GM21825 (cell line): ENCODE measurements around the gene FBP1.
"Not testable (repeated sequence)": the region's sequence is repeated elsewhere in the genome, so short reads cannot be mapped to it uniquely, and the experiment has no call there.

Source experiments
- ATAC-seq: cut with Tn5 transposase; IDR thresholded peaks from one replicate; pipeline ENCODE4 v1.9.1; 2021; ENCODE audit warnings: mild to moderate bottlenecking, moderate library complexity; ENCODE audit not compliant: unreplicated experiment

Gene FBP1

DNA sequence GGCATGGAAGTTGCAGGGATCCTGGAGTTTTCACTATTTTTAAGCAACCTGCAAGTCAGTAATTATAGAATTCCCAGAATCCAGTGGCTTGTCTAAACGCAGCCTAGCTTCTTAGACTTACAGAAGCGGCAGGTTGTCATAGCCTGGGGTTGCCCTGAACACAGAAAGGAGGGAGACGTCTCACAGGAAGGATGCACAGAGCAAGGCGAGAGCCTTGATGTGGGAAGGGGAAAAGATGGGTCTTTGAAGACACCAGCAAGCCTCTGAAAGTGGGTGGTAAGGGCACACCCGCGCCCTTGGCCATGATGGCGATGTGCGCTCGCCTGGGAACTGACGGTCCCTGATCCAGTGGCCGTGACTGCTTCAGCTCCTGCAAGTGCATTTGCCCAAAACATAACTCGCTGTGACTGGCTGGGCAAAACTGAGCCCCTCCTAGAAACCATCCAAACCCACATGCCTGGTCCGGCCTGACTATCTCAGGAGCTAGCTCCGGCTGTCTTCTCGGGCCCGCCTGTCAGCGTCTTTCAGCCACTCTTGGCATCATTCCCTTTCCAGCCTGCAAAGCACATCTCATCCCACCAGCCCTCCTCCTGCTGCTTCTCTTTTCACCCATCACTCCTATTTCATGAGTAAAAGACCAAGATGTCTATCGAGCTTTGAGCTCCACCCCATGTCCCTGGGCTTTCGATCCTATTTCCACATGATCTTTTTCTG, 17.1 kb downstream of the FBP1 start:
- no peak for ATAC-seq

DNA sequence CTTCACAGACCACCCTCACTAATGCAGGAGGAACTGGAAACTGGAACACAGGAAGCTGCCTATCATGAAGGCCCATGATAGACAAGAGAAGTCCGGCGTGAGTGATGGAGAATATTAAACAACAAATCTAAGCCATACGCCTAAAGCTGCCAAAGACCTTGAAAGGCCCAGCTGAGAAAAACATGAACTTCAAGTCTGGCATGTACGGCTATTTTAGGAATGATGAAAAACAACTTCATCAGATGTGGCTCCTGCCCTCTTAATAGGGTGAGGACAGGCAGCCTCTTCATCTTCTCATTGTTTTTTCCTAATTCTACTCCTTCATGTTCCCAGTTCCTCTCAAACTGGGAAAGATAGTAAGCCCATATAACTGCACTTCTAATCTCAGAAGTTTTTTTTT, 20.3 kb downstream of the FBP1 start:
- no peak for ATAC-seq

DNA sequence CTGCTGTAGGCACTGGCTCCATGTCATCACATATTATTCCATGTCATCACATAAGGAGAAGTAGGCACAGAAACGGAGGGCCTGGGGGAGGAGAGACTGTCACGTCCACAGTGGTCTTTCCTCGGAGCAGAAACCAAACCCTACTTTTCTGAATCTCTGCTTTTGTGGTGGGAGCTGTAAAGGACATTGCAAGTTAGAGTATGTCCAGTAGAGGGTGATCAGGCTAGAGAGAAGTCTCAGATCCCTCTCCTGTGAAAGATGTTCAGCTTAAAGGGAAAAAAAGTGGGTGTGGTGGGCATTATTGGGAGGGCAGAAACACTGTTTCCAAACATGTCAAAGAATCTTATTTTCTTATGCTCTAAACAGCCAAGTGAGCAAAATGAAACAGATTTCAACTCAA, 26.3 kb downstream of the FBP1 start:
- no peak for ATAC-seq

DNA sequence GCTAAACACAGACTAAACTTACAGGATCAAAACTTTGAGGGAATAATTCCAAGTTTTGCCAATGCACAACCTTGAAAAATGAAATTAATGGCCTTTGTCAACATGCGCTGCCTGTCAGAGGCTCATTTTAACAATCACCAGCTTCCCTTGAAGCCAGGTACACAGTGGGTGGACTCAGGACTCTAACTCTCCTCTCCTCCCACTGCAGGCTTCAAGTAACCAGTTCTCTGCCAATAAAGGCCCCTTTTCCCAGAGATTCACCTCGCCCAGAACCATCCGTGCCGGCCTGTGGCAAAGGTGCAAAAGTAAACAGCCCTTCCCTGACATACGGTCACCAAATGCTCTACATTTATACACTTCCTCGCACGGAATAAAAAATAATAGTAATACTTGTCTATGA, 27.2 kb downstream of the FBP1 start:
- no peak for ATAC-seq

DNA sequence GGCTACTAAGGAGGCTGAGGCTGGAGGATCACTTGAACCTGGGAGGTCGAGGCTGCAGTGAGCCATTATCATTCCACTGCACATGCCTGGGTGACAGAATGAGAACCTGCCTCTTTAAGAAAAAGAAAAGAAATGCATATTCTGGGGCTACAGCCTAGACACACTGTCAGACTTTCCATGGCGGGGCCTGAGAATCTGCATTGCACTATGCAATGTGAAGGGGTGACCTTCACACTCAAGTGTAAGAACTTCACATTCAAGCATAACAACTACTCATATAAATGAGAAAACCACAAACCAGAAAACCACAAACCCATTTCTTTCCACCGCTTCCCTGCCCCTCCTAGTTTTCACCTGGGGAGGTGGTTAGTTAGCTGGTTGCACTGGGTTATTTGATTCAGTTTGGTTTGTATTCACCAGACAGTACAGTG, 27.7 kb downstream of the FBP1 start:
- ATAC-seq: no peak

DNA sequence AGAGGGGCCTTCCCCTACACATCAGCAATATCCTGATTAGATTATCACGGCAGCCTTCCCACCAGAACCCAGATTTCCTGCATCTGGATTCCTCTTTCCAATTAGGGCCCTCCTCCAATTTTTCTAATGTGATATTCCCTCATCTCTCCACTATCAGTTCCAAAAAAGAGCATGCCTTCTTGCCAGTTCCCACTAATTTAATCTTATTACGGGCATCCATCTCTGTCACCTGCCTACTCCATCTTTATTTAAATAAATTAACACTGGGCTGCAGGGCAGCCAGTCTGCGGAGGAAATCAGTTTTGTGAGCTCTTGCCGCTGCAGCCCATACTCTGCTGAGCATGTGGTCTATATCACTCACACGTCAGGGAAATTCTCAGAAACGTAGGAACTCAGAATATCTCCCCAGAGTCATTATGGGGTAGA, 29.1 kb downstream of the FBP1 start:
- ATAC-seq: no peak

DNA sequence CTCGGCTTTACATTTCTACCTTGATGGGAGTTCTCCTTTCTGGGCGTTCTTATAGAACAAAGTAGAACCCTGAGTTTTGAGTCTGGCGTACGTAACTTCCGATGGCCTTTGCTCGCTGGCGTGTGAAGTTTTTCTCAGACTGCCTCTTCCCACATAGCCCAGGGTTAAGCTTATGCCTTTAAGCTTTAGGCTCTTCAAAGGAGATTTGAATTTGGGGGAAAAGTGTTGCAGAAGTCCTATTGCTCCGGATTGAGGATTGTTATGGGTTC, 32.0 kb downstream of the FBP1 start:
- no peak for ATAC-seq

DNA sequence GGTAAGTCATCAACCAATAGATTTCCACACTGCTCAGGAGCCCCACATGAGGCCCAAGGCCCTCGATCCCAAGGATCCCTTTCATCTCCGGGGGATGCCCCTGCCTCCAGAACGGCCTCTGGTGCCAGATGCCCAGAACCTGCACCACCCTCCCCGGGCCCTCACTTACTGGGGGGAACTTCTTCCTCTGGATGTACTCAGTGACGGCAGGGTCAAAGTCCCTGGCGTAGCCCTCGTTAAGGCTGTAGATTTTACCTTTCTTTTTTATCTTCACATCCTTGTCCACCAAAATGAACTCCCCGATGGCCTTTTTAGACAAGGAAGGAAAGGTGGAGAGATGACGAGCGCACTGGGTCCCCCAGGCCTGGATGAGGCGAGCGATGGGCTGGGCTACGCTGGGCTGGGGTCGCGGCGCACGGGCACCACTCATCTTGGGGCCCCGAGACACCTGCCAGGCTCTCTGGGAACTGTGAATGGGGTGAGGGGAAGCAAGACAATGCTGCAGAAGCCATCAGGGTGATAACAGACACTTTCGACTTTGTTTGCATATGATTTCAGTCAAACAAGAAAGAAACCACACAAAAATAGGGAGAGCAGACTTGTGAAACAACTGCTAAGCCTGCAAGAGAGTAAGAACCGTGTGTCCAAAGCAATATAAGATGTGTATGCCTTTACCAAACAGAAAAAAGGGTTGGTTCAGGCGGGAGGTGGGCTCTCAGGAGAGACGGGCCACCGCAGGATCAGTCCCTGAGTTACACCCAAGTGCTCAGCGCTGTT, 32.5 kb downstream of the FBP1 start:
- ATAC-seq: no peak

DNA sequence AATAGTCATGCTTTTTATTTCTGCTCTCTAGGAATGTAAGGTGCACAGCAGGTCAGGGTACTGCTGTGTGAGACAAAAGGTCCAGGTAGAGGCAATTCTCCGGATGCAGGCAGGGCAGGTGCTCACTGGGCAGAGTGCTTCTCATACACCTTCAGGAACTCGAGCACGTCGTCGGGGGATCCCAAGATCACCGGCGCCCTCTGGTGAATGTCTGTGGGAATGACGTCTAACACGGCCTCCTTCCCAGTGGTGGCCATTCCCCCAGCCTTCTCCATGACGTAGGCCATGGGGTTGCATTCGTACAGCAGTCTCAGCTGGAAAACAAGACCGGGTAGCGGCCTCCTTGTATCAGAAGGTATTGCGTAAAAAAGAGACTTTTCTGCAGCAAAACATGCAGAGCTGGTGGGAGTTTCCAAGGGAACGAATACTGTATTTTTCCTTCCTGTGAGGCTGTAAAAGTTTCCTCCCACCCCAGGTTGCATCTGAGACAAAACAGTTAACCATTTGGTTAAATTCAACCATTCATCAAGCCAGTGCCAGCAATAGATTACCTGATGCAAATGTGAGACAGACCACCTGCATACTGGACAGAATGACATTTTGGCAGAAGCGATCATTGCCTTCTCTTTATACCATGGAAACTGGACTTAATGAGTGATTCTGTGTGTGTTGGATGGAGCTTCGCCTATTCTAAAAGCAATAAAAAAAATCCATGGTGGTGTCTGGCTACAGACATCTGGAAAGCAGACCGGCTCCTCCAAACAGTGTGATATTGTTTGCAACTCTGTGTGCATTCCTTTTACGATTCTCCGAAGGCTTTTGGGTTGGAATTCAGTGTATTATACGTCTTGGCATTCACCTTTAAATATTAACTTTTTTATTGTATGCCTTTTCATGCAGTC, 35.8 kb downstream of the FBP1 start:
- ATAC-seq: no peak

DNA sequence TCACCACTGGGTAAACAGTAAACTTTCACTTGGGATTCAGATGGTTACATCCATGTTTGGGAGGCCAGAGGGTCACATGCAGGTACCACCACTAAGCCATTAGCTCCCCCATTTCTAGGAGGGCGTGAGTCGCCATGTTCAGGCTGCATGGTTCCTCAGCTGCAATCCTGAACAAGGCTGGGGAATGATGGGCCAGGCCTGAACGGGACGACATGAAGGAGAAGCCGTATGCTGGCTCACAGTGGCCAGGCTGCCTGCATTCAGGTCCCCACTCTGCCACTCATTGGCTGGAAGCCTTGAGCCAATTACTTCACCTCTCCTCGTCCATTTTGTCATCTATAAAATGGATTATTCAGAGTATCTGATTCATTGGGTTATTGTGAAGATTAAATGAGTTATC, 36.7 kb downstream of the FBP1 start:
- ATAC-seq: no peak

DNA sequence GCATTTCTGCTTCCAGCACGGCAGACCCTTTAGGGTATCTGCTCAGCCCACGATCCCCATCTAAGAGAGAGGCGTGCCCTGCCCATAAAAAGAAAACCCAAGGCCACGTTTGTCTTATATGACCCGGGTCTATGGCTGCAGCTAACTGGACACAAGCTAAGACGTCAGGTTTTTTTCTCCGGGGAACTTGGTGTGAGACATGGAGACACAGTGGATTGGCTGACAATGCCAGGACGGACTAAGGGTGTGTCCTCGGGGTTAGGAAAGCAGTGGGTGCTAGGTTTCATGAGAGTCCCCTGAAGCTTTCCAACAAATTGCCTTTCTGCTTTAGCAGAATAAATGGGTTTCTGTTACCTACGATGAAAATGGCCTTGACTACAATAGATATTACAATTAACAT, 38.6 kb downstream of the FBP1 start:
- ATAC-seq: no peak

DNA sequence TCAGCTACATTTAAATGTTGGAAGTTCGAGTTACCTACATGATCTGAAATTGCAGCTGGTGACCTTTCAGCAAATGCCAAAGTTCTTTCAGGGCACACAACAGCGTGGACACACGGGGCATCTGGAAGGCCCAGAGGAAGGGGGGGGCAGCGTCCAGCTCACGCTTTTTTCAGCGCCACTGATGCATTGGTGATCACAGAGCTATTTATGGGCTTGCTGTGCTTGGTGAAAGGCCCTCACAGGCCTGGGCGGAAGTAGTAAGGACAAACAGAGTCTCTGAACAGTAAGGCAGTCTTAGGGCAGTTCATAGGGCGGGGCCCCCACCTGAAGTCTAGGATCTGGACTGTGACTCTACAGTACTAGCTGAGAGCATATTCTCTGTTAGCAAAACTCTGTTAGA, 39.1 kb downstream of the FBP1 start:
- ATAC-seq: no peak

DNA sequence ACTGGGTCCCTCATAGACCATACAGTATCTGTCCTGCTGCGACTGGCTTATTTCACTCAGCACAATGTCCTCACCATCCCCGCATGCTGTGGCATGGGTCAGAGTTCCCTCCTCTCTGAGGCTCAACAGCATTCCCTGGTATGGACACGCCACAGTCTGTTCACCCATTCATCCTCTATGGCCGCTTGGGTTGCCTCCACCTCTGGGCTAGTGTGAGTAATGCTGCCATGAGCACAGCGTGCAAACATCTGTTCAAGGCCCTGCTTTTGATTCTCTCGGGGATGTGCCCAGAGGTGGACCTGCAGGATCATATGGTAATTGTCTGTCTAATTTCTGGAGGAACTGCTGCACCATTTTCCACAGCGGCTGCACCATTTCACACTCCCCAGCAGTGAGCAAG, 40.2 kb downstream of the FBP1 start:
- no peak for ATAC-seq

DNA sequence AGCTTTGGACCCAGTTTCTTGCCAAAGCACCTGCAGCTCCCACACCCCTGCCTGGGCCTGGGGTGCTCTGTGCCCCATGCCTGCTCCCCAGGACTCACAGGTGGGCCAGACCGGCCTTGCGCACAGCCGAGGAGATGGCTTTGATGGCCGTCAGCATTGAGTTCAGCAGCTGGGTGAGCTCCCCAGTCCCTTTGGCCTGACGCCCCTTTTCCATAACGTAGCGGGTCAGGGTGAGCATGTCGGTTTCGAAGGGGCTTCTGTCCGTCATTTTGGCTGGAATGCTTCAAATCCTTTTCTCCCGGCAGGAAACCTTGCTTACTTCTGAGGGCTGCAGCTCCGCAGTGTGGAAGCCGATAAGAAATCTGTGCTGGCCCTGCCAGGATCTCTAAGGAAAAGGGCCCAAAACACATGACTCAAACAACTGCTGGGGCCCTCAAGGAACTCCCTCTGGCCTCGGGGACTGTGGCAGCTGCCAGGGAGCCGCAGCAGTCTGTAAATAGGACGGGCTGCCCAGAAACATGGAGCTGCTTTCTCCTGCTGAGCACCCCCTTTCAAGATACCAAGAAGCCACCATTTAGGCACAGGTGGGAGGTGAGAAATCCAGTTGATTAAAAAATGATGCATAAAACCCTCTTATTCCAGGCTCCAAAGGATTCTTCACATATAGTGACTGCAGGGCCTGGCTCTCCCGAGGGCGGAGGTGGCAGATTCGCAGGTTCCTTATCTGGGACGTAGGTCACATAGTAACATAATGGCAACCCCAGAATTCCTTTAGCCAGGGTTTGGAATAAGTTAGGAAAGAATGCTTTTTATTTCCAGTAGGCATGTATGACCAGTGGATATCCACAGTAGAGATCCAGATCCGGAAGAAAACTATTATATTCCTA, 45.6 kb downstream of the FBP1 start, which contains the start of gene FBP2:
FBP2 (minus strand) TSS at position 366 of the 887 bp plus-strand sequence; CDS start at position 268, 98 bp downstream.
- ATAC-seq: no peak

DNA sequence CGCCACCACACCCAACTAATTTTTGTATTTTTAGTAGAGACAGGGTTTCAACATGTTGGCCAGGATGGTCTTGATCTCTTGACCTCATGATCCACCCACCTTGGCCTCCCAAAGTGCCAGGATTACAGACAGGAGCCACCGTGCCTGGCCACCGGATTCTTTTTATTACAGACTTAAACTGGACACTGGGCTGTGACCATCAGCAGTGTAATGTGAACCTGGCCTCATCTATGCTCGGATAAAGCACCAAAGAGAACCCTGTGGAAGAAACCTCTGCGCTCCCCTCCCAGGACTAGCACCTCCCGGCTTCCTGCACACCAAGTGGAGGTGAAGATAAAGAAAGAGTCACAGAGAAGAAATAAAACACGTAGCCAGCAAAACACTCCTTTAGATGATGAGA, 46.6 kb downstream of the FBP1 start:
- not testable (repeated sequence) for ATAC-seq

DNA sequence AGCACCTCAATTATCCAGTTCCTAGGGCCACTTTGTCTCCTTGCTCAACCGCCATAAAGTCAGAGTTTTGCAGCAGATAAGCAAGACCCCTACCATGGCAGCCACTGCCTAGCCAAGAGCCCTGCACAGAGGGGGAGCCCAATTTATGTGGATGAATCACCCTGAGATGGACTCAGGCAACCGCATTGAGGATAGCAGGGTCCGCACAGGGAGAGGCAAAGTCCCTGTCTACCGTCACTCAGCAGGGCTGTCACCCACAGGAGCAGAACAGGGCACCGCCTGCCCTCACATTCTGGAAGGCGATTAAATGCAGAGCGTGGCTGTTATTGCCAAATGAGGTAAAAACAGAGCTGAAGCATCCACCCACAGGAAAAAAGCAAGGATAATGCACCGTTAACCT, 47.4 kb downstream of the FBP1 start:
- no peak for ATAC-seq

DNA sequence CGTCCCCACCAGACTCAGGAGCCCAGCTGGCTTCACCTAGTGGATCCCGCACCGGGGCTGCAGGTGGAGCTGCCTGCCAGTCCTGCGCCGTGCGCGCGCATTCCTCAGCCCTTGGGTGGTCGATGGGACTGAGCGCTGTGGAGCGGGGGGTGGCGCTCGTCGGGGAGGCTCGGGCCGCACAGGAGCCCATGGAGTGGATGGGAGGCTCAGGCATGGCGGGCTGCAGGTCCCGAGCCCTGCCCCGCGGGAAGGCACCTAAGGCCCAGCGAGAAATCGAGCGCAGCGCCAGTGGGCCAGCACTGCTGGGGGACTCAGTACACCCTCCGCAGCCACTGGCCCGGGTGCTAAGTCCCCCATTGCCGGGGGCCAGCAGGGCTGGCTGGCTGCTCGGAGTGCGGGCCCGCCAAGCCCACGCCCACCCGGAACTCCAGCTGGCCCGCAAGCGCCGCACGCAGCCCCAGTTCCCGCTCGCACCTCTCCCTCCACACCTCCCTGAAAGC, 48.2 kb downstream of the FBP1 start:
- not testable (repeated sequence) for ATAC-seq

DNA sequence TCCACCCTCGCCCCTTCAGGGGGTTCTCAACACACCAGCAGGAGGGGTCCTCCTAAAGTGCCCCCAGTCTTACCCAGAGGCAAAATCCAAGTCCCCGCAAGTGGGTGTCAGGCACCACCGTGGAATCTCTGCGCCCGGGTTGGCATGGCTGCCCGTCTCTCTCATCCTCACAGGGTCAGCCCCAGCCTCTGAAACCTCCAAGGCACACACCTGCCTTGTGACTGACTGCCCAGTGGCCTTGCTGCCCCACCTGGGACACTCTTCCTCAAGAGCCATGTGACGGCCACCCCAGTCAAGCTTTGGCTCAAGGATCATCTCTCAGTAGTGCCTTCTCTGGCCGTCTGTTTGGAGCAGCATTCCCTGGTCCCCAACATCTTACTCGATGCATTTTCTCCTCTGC, 50.6 kb downstream of the FBP1 start:
- ATAC-seq: no peak

DNA sequence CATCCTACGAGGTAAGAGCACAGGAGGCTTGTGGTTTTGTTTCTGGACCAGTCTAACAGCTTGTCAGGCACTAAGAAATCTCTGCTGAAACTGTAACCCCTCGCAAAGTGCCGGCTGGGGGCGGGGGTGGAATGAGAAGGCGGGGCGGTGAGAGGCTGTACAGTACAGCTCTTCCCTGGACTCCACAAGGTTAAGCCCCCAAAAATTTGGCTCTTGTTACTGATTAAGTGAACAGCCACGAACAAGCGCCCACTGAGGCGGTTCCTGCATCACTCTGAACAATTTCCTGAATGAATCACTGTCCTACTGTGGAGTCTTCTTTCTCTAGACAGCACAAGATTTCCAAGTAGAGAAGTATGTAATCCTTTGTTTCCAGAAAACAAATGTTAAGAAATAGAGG, 52.5 kb downstream of the FBP1 start:
- no peak for ATAC-seq

DNA sequence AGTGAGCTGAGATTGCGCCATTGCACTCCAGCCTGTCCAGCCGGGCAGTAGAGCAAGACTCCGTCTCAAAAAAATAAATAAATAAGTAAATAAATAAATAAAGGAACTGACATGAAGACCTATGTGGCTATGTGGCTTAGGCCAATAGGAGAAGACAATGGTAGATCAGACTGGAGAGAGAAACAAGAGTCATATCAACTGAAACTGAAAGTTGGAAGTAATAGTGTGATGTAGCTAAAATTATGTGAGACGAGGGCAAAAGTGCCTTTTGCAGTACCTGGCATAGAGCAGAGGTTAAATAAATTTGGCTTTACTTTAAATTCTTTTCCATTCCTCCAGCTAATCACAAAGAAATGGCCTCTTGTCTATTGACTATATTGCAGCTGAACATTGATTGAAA, 53.0 kb downstream of the FBP1 start:
- no peak for ATAC-seq
